Right cardiac atrium (tissue), 5 donors: Measurements from ENCODE around the gene CDK11A. TPM values are rescaled to one million over a fixed set of nuclear protein-coding genes. Genes with fewer than 3 reads are reported as not detected.
A peak's percentile ranks its signal among the peaks of the same experiment; 100 is the strongest.
"Not testable (repeated sequence)": the region's sequence is repeated elsewhere in the genome, so short reads cannot be mapped to it uniquely, and the experiment has no call there.

Source experiments
- ATAC-seq, 2 donors: fragments of 200-7000 bp; cut with Tn5 transposase; one replicate each; pipeline versions ENCODE4 v1.8.0 to v1.9.1; 2020; ENCODE audit warnings: moderate library complexity in 2 of 2, mild to moderate bottlenecking in 1 of 2
- DNase-seq, 3 donors: peaks; one replicate each; pipeline ENCODE4 v3.0.0-alpha.2; 2020
- H3K27ac ChIP-seq: one replicate; pipeline ENCODE4 v1.5.1; 2013; ENCODE audit warnings: mild to moderate bottlenecking, low read length, control low read depth, moderate library complexity
- H3K27me3 ChIP-seq: one replicate; pipeline ENCODE4 v1.6.1; 2013; ENCODE audit not compliant: control insufficient read depth, insufficient read depth
- H3K4me1 ChIP-seq: one replicate; pipeline ENCODE4 v1.6.1; 2013; ENCODE audit warnings: low read length; ENCODE audit not compliant: control insufficient read depth, insufficient read depth
- H3K4me3 ChIP-seq: one replicate; pipeline ENCODE4 v1.5.1; 2013; ENCODE audit warnings: low read length, control low read depth
- H3K9me3 ChIP-seq: one replicate; pipeline ENCODE4 v1.6.1; 2013; ENCODE audit warnings: low read length; ENCODE audit not compliant: control insufficient read depth
- WGBS: extraction: QIAGEN DNeasy Blood & Tissue Kit; methylation state at CpG from one replicate; pipeline ENCODE4 v1.1.7; 2013; 5-methylcytosine and 5-hydroxymethylcytosine counted together
- intact Hi-C, 4 donors: fragments of 100-400 bp; cut with DNase I; formaldehyde crosslinking; loops; one replicate each; pipeline versions ENCODE4 v1.11.0 to v1.14.0; 2022 to 2023
- long read RNA-seq, 4 donors: library from polyadenylated mRNA; unstranded; transcript quantifications; one replicate each; pipeline ENCODE4 v2.0.0, GENCODE V29; 2020 to 2021
- polyA plus RNA-seq: library from polyadenylated mRNA; stranded (reverse); fragments of 200-250 nt; gene quantifications from one replicate; pipeline ENCODE4 v1.2.3, GENCODE V29; 2013
- total RNA-seq, 4 donors: library from RNA; stranded (reverse); fragmentation: NEBNext Ultra II Directional; extraction: Animal tissue kit (Norgen Biotek cat#: 25700); gene quantifications; one replicate each; pipeline ENCODE4 v1.2.1, GENCODE V29; 2021
- donor health status: healthy with polysubstance abuse.
- donor health status: DM: no; HTN: yes; CAD: no.
- donor health status: DM: no; HTN: no; CAD: no.
- donor health status: DM: no; HTN: yes; CAD: no; lungs with severe emphysema.
- donor health status: DM: yes; HTN: yes; CAD: no.

Gene CDK11A
- total RNA-seq, result 10 to 100 TPM; 16.9 to 25.4 (median 21.8) TPM
- polyA plus RNA-seq, result 21.6 TPM
- long read RNA-seq, donor 1, partial matches to known transcripts, result 6 of 14 reads
- long read RNA-seq, donor 1, other reads (novel, unspliced or antisense), result 6 of 14 reads
- long read RNA-seq, donor 2, partial matches to known transcripts, result 1 of 6 reads
- long read RNA-seq, donor 2, other reads (novel, unspliced or antisense), result 5 of 6 reads
- long read RNA-seq, donor 3, partial matches to known transcripts, result 2 of 7 reads
- long read RNA-seq, donor 3, other reads (novel, unspliced or antisense), result 5 of 7 reads
- long read RNA-seq, donor 4, partial matches to known transcripts, result 1 of 2 reads
- long read RNA-seq, donor 4, other reads (novel, unspliced or antisense), result 1 of 2 reads

DNA sequence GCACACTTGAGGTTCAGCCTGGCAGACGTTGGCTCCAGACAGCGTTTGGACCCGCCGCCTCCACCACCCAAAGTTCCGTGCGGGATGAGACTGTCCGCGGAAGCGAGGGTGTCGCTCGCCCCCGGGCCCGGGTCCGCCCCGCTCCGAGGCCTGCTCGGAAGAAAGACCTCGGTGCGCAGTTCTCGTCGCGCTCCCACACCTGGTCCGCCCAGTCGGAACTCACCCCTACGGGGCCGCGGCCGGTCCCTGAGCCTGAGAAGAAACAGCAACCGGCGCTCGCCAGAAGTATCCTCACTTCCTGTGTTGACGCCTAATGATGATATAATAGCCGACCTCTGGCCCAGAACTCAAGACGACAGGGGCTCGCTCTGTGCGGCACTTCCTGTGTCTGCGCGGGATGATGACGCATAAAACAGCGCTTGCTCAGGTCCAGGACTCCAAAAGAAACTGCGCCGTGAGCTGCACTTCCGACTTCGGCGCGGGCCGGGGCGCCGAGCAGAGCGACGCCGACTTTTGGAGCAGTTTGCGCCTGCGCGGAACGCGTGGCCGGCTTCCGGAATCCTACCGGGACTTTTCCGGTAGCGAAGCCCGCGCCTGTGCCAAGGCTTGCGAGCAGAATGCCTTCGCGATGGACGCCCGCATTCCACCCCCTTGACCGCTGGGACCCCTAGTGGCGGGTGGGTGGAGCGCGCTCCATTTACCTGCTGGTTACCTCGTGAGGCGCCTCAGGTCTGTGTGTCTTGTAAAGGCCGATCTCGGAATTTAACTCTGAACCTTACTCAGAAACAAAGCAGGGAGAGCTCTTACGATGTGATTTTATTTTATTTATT lies at the start of gene CDK11A:
Gene CDK11A (minus strand): TSS at position 323 of the 830 bp plus-strand sequence. CDS start 1,539 bp downstream, outside the sequence.
- peak; percentile 98 to 99 (median 99) for DNase-seq
- H3K27me3 ChIP-seq, H3K4me1 ChIP-seq, H3K9me3 ChIP-seq, intact Hi-C loops: not testable (repeated sequence)
- Histone ChIP-seq H3K27ac (peak within 1 kb of the TSS; percentile 75), H3K4me3 (peak within 1 kb of the TSS; percentile 58)
- under 1% methylated on average over 59 of the region's 78 CpGs for WGBS
- ATAC-seq, result peak; percentile 98

DNA sequence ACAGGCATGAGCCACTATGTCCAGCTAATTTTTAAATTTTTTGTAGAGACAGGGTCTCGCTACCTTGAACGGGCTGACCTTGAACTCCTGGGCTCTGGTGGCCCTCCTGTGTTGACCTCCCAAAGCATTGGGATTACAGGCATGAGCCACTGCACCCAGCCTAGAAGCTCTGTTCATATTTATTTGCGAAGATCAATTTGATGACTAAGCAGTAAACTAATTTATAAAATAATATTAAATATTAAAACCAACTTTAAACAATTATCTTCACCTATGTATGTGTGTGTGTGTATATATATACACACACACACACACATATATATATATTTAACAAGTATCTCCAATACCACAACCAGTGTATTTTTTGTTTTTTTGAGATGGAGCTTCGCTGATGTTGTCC lies 49.7 kb upstream of the CDK11A start:
- peaks cover 15% of the 10 kb centered on the region for H3K4me1 ChIP-seq
- H3K27me3 ChIP-seq, result no peaks in the 10 kb centered on the region
- intact Hi-C loops, result no loop called here
- DNase-seq, result no peak
- H3K9me3 ChIP-seq, result peaks cover 2% of the 10 kb centered on the region
- H3K27ac ChIP-seq, result no peak overlapping the region
- no peak for ATAC-seq
- no peak overlapping the region for H3K4me3 ChIP-seq
- whole genome bisulfite sequencing, result over 99% methylated on average over 4 of the region's 4 CpGs

DNA sequence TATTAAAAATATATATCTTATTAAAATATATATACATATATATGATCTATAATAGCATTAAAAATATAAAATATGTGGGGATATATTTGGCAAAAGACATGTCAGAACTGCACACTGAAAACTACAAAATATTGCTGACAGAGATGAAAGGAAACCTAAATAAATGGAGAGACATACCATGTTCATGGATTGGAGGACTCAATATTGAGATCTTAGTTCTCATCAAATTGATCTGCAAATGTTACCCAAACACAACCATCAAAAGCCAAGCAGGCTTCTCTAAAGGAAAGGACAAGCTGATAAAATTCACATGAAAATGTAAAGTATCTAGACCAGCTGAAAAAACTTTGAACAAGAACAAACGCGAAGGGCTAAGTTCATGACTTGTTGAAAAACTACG lies 46.9 kb upstream of the CDK11A start:
- Histone ChIP-seq H3K9me3 (peaks cover 2% of the 10 kb centered on the region), H3K4me3 (no peak overlapping the region), H3K27ac (no peak overlapping the region), H3K27me3 (no peaks in the 10 kb centered on the region), H3K4me1 (peaks cover 10% of the 10 kb centered on the region)
- ATAC-seq (no peak), DNase-seq (no peak)
- intact Hi-C loops, result no loop called here
- 97% methylated on average over 3 of the region's 3 CpGs for WGBS

DNA sequence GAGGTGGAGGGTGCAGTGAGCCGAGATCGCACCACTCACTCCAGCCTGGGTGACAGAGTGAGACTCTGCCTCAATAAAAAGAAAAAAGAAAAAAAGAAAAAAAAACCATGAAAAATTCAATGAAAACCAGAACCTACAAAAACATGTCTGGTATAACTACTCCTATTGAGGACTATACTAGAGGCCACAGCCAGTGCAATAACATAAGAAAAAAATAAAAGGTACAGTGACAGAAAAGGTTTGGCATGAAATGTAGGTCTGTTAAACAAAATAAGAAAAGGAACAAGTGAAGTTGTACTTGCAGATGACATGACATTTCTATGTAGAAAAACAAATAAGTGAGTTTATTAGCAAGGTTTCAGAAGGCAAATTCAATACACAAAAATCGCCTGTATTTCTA lies 45.9 kb upstream of the CDK11A start:
- intact Hi-C loops, result no loop called here

DNA sequence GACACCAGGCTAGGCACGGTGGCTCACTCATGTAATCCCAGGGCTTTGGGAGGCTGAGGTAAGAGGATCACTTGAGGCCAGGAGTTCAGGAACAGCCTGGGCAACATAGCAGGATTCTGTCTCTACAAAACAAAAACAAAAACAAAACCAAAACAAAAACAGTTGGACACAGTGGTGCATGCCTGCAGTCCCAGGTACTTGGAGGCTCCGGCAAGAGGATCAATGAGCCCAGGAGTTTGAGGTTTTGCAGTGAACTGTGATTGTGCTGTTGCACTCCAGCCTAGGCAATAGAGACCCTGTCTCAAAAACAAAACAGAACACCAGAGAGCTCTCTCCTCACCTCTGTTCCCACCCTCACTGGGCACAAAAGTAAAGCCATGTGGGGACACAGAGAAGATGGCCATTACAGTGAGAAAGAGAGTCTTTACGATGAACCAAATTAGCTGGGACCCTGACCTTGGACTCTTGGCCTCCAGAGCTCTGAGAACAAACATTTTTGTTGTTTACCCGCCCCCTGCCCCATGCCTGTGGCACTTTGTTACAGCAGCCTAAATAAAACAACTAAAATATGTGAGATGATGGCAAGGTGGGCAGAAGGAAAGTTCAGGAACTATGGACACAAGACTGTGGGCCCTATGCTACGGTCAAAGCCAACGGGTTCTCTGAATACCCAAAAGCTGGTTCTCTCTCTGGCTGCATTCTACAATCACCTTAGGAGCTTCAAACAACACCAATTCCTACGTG lies 44.3 kb upstream of the CDK11A start:
- no peak for ATAC-seq
- intact Hi-C loops, result no loop called here

More for the DNA sequence above, 45.9 kb upstream of the CDK11A start:
- over 99% methylated on average over 3 of the region's 3 CpGs for WGBS
- no peak overlapping the region for H3K27ac ChIP-seq
- H3K4me3 ChIP-seq, result no peak overlapping the region
- peaks cover 2% of the 10 kb centered on the region for H3K9me3 ChIP-seq
- peaks cover 2% of the 10 kb centered on the region for H3K4me1 ChIP-seq
- no peak for DNase-seq
- ATAC-seq, result no peak
- no peaks in the 10 kb centered on the region for H3K27me3 ChIP-seq

DNA sequence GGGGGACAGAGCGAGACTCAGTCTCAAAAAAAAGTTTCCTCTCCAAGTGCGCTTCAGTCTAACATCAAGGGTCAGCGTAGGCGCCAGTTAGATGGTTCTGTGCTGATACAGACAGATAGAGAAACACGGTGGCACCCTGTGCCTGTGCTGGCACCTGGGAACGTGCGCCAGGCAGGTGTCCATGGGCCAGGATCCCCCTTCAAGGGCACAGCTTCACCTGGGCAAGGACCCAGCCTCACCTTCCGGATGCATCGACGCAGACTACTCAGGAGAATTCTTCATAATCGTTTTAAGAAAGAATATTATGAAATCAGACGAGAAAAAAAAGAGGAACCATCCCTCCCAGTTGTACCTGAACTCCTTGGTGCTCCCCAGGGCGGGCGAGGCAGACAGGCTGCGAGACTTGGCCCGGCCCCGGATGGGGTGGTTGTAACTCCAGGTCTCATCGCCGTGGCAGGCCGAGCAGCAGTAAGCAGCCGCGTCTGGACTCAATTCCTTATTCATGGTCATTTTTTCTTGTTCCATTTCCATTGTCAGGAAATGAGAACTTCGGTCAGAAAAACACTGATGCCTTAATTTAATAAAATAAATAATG lies 40.8 kb upstream of the CDK11A start:
- intact Hi-C loops, result no loop called here
- ATAC-seq (no peak), DNase-seq (peak in 1 of 3 donors; percentile 53)
- WGBS, result 82% methylated on average over 23 of the region's 23 CpGs
- Histone ChIP-seq H3K4me1 (no peaks in the 10 kb centered on the region), H3K9me3 (no peaks in the 10 kb centered on the region), H3K27me3 (no peaks in the 10 kb centered on the region), H3K27ac (no peak overlapping the region), H3K4me3 (no peak overlapping the region)

More for the DNA sequence above, 44.3 kb upstream of the CDK11A start:
- DNase-seq, result no peak
- peaks cover 2% of the 10 kb centered on the region for H3K9me3 ChIP-seq
- no peak overlapping the region for H3K27ac ChIP-seq
- H3K4me3 ChIP-seq, result no peak overlapping the region
- H3K4me1 ChIP-seq, result no peaks in the 10 kb centered on the region
- WGBS, result 95% methylated on average over 7 of the region's 7 CpGs
- no peaks in the 10 kb centered on the region for H3K27me3 ChIP-seq

DNA sequence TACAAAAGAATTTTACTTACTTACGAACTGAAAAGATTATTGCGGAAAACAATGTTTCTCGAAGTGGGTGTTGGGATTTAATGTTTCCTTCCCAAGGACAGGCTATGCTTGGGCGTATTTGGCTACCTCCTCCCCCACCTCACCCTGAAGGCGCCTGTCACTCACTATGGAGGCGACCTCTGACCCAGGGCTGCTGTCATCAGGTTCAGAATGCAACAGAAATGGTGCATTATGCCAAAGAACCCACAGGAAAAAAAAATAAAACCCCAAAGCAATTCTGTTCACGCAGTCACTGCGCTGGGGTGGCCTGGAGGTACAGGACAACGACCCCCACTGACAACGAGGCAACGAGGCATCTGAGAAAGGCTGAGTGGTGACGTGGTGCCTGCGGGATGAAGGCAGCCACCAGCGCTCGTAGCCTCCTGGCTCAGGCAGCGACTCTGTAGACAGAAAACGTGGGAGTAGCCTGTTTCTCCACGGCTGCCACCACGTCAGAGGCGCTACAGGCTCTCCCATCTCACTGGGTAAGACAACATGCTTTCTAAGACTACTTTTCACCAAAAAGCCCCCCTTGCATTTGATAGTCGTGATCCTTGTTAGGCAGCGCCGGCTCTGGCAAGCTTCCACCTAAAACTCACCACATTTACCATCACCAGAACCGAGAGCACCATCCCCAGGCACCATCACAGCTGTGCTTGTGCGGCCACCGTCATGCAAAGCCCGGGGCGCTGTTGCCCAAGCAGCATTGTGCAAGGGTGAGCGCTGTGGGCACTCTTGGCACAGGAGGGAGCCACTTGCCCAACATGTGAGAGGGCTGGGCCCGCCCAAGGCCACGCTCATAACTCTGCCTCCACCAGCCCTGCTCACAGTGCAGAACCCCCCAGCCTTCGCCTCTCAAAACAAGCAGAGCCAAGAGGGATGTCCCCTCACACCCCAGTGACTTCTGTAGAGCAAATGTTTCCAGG lies 39.8 kb upstream of the CDK11A start:
- 75% methylated on average over 32 of the region's 32 CpGs for WGBS
- intact Hi-C loops, result no loop called here
- no peaks in the 10 kb centered on the region for H3K9me3 ChIP-seq
- H3K27ac ChIP-seq, result no peak overlapping the region
- H3K4me1 ChIP-seq, result no peaks in the 10 kb centered on the region
- DNase-seq, result peak; percentile 79 to 85 (median 84)
- no peak overlapping the region for H3K4me3 ChIP-seq
- ATAC-seq, result peak; percentile 67 to 71
- no peaks in the 10 kb centered on the region for H3K27me3 ChIP-seq

DNA sequence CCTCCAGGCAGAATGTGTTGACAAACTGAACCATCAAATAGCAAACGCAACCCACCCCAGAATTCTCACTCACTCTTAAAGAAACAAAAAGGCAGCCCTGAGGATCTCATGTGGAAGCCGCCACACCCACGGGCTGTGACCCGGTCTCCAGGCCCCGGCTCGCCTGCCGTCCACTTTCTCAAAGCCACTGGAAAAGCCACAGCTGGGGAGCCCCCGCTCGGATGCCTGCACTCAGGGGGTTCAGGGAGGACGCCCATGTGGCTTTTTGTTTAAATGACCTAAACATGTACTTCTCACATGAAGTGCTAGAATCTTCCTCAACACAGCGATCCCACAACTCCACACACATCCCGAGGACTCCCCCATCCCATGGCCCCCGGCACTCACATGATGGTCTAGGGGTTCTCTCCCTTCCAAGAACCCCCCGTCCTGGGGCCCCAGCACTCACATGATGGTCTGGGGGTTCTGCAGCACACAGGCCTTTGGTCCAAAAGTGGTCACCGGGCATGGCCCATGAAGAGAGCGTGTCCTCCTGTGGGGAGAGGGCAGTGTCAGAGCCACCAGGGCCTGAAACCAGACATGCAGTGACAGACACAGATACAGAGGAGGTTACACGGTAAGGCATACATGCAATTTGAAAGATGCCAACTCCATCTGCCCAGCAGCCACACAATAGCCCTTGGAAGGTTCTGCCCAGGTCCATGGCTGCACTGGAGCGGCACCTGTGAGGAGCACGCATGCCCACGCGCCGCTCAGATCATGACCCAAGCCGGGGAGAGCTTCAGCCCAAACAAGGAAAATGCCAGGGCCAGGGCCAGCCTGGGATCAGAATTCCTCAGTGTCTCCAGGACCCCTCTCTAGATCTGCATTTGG lies 37.6 kb upstream of the CDK11A start:
- Histone ChIP-seq H3K27ac (no peak overlapping the region), H3K27me3 (no peaks in the 10 kb centered on the region), H3K4me3 (no peak overlapping the region), H3K4me1 (no peaks in the 10 kb centered on the region), H3K9me3 (no peaks in the 10 kb centered on the region)
- no peak for DNase-seq
- WGBS, result 96% methylated on average over 23 of the region's 23 CpGs
- ATAC-seq, result no peak
- intact Hi-C loops, result no loop called here

DNA sequence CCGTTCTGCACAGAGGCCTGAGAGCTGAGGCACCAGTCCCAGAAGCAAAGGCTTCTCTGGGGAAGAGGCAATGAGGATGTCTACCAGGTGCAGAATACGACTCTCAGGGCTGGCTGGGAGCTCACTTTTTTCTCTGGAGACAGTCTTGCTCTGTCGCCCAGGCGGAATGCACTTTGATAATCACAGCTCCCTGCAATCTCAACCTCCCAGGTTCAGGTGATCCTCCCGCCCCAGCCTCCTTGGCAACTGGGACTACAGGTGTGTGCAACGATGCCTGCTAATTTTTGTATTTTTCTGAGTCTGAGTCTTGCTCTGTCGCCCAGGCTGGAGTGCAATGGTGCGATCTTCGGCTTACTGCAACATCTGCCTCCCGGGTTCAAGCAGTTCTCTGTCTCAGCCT lies 36.6 kb upstream of the CDK11A start:
- Histone ChIP-seq H3K4me3 (no peak overlapping the region), H3K27me3 (no peaks in the 10 kb centered on the region), H3K4me1 (no peaks in the 10 kb centered on the region), H3K27ac (no peak overlapping the region), H3K9me3 (no peaks in the 10 kb centered on the region)
- 95% methylated on average over 10 of the region's 10 CpGs for WGBS
- no peak for ATAC-seq
- intact Hi-C loops, result no loop called here
- no peak for DNase-seq
